Aorta (tissue), 5 donors: Measurements from ENCODE around the gene PLK3. TPM values are rescaled to one million over a fixed set of nuclear protein-coding genes. Genes with fewer than 3 reads are reported as not detected.
A peak's percentile ranks its signal among the peaks of the same experiment; 100 is the strongest.
"Not testable (repeated sequence)": the region's sequence is repeated elsewhere in the genome, so short reads cannot be mapped to it uniquely, and the experiment has no call there.

Experiments used
- ATAC-seq: fragments of 200-7000 bp; cut with Tn5 transposase; one replicate; pipeline ENCODE4 v1.9.1; 2022; ENCODE audit warnings: moderate library complexity; ENCODE audit not compliant: low FRiP score
- DNase-seq, 2 donors: peaks; one replicate each; pipeline ENCODE4 v3.0.0-alpha.2; 2020
- H3K27ac ChIP-seq, 2 donors: one replicate each; pipeline ENCODE4 v1.5.1; 2013; ENCODE audit warnings: low read length in 2 of 2, mild to moderate bottlenecking in 2 of 2, moderate library complexity in 2 of 2, control low read depth in 1 of 2, inconsistent platforms in 1 of 2, low read depth in 1 of 2
- H3K27me3 ChIP-seq, 2 donors: one replicate each; pipeline ENCODE4 v1.6.1; 2013; ENCODE audit warnings: control low read depth in 1 of 2, low read length in 1 of 2, mild to moderate bottlenecking in 1 of 2, moderate library complexity in 1 of 2; ENCODE audit not compliant: insufficient read depth in 2 of 2, control insufficient read depth in 1 of 2
- H3K36me3 ChIP-seq, 2 donors: one replicate each; pipeline ENCODE4 v1.6.1; 2013; ENCODE audit warnings: control low read depth in 1 of 2, low read length in 1 of 2, mild to moderate bottlenecking in 1 of 2; ENCODE audit not compliant: insufficient read depth in 2 of 2, control insufficient read depth in 1 of 2
- H3K4me1 ChIP-seq, 2 donors: one replicate each; pipeline ENCODE4 v1.6.1; 2013; ENCODE audit warnings: low read length in 2 of 2, control low read depth in 1 of 2, mild to moderate bottlenecking in 1 of 2, moderate library complexity in 1 of 2; ENCODE audit not compliant: insufficient read depth in 2 of 2, control insufficient read depth in 1 of 2
- H3K4me3 ChIP-seq, 2 donors: one replicate each; pipeline ENCODE4 v1.5.1; 2013; ENCODE audit warnings: low read length in 2 of 2, control low read depth in 1 of 2, mild to moderate bottlenecking in 1 of 2
- H3K9me3 ChIP-seq: one replicate; pipeline ENCODE4 v1.6.1; 2013; ENCODE audit warnings: mild to moderate bottlenecking, low read length; ENCODE audit not compliant: control insufficient read depth
- WGBS, 2 donors: extraction: QIAGEN DNeasy Blood & Tissue Kit; methylation state at CpG; one replicate each; pipeline ENCODE4 v1.1.7; 2013; 5-methylcytosine and 5-hydroxymethylcytosine counted together
- intact Hi-C, 2 donors: fragments of 100-400 bp; cut with DNase I; formaldehyde crosslinking; loops; one replicate each; pipeline versions ENCODE4 v1.14.2 to v1.15.0; 2022
- polyA plus RNA-seq, 2 donors: library from polyadenylated mRNA; stranded (reverse); fragments of 200-250 nt; gene quantifications; one replicate each; pipeline ENCODE4 v1.2.3, GENCODE V29; 2013
- total RNA-seq, 2 donors: library from RNA; stranded (reverse); fragmentation: NEBNext Ultra II Directional; extraction: Animal tissue kit (Norgen Biotek cat#: 25700); gene quantifications; one replicate each; pipeline ENCODE4 v1.2.1, GENCODE V29; 2021
- donor health status: healthy with polysubstance abuse.
- donor health status: Bipolar disorder and iron deficiency.
- donor health status: DM: no; HTN: no; CAD: no.
- donor health status: DM: no; HTN: no; CAD: no.
- donor health status: DM: yes; HTN: yes; CAD: no.

Gene PLK3
- total and polyA plus RNA-seq, 4 donors, result 16.2 to 84.3 (median 51.0) TPM

DNA sequence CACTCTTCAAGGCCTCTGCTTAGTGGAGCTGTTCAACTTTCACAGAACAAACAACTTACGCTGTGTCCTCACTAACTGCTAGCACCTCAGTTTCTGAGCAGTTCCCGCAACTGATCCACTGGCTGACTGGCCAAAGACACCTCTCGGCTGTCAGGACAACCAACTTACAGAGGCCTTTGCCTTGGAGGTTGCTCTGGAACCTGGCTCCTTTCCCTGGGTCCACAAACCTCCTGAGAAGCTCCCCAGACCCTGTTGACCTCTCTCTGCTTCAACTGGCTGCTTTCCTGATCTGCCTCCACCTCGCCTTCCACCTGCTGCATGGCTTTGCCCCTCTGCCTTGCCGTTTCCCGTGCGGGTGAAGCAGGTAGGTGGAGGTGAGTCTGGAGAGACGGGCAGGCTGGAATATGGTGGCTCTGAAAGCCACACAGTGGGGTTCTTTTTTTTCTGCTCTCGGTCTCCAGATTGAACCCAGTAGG, 21.1 kb downstream of the PLK3 start:
- DNase-seq (peak; percentile 45 to 69), ATAC-seq (no peak)
- no peaks in the 10 kb centered on the region for H3K36me3 ChIP-seq
- H3K9me3 ChIP-seq, result no peaks in the 10 kb centered on the region
- 87 to 91% methylated on average over 9 of the region's 9 CpGs for WGBS, 2 donors
- H3K4me1 ChIP-seq, result no peaks in the 10 kb centered on the region
- H3K4me3 ChIP-seq, result no peak overlapping the region
- H3K27me3 ChIP-seq, result no peaks in the 10 kb centered on the region
- peak overlapping the region in 1 of 2 donors; percentile 1 for H3K27ac ChIP-seq
- intact Hi-C loops, result no loop called here

DNA sequence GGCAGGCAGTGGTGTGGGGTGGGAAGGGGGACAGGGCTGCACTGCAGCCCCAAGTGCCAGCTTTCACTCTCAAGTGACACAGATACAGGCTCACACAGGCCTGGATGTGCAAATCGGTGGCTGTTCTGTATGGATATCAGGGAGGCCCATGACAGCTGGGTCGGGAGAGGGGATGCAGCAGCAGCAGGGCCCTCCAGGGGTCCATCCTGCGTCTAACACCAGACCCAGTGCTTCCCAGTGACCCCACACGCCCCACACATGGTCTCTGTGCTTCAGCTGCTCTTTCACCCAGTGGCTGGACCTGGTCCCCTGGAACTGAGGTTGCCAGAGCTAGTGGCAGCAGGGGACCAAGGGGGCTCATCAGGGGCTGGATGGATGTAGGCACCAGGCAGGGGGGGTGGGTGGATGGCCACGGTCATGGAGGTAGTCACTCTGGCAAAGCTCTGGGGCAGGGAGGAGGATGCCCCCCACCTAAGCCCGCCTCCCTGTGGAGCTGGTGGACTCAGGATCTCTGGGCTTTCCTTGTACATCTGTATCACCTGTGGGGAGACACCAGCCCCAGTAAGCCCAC, 22.0 kb downstream of the PLK3 start:
- Histone ChIP-seq H3K36me3 (no peaks in the 10 kb centered on the region), H3K4me1 (no peaks in the 10 kb centered on the region), H3K4me3 (no peak overlapping the region), H3K9me3 (no peaks in the 10 kb centered on the region), H3K27ac (no peak overlapping the region), H3K27me3 (no peaks in the 10 kb centered on the region)
- 87 to 95% methylated on average over 6 of the region's 6 CpGs for WGBS, 2 donors
- DNase-seq (peak; percentile 46 to 73), ATAC-seq (no peak)
- intact Hi-C loops, result no loop called here

DNA sequence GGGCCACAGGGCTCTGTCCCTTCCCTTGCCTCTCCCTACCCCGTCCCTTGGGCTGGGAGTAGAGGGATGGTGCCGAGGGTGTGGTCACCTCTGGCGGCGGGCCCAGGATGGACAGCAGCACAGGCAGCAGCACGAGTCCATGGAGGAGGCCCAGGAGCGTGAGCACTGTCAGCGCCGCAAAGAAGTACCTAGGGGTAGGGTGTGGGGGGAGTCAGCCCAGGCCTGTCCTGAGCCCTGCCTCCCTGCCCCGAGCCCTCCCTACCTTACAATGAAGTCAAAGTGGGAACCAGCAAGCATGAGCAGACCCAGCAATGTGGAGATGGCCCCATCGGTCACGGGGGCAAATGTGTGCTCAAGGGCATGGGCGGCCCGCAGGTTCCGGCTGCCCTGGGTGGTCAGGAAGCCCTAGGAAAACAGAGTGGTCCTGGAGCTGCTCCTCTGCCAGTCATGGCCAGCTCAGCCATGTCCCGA, 22.8 kb downstream of the PLK3 start:
- H3K4me3 ChIP-seq, result no peak overlapping the region
- H3K4me1 ChIP-seq, result no peaks in the 10 kb centered on the region
- intact Hi-C loops, result no loop called here
- DNase-seq (peak in 1 of 2 donors; percentile 72), ATAC-seq (no peak)
- WGBS, 2 donors, result 88 to 94% methylated on average over 14 to 15 of the region's 15 CpGs
- H3K27me3 ChIP-seq, result no peaks in the 10 kb centered on the region
- no peak overlapping the region for H3K27ac ChIP-seq
- no peaks in the 10 kb centered on the region for H3K9me3 ChIP-seq
- H3K36me3 ChIP-seq, result no peaks in the 10 kb centered on the region

DNA sequence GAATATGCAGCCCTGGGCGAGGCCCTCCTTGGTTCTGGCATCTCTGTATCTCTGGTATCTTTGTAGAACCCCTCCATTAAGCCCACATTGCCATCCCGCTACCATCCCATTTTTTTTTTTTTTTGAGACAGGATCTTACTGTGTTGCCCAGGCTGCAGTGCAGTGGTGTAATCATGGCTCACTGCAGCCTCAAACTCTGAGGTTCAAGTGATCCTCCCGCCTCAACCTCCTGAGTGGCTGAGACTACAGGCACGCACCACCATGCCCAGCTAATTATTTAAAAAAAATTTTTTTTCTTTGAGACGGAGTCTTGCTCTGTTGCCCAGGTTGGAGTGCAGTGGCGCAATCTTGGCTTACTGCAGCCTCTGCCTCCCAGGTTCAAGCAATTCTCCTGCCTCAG, 24.2 kb downstream of the PLK3 start:
- H3K27me3 ChIP-seq, H3K4me1 ChIP-seq, H3K36me3 ChIP-seq, intact Hi-C loops, H3K27ac ChIP-seq, ATAC-seq, H3K9me3 ChIP-seq, H3K4me3 ChIP-seq: not testable (repeated sequence)
- WGBS, 2 donors, result 95% methylated on average over 6 of the region's 6 CpGs
- DNase-seq, result peak in 1 of 2 donors; percentile 55

DNA sequence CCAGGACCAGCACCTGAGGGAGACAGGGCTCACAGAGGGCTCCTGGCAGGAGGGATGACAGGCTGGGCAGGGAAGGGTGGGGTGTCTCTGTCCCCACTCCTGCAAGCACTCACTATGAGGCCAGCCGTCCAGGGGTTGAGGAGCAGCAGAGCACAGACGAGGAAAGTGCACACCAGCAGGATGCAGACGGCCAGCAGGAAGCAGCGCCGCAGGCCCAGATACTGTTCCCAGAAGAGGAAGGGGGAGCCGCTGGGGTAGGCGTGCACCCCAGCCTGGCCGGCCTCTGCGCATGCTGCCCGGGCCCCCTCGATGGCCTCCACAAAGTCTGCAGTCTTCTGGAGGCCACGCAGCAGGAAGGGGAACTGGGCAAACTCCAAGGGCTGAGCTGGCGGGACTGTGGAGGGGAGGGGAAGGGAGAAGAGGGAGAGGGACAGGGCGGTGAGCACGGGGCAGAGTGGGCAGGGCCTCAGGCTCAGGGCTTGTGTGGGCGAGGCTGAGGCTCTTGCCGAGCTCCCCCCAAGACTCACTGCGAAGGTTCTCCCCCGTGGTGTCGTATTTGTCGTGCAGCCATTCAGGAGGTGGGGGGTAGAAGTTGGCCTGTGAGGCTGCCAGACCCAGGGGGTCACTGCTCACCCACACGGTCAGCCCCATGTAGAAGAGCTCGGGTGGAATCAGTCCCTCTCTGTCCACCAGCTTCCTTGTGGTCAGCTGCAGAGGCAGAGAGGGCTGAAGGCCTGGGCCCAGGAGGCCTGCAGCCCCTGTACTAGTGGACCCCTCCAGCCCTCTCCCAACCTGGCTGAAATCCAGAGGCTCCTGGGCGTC, 26.4 kb downstream of the PLK3 start:
- Histone ChIP-seq H3K4me1 (no peaks in the 10 kb centered on the region), H3K36me3 (no peaks in the 10 kb centered on the region), H3K27me3 (no peaks in the 10 kb centered on the region), H3K4me3 (no peak overlapping the region), H3K9me3 (no peaks in the 10 kb centered on the region), H3K27ac (no peak overlapping the region)
- WGBS, 2 donors, result 76 to 85% methylated on average over 24 of the region's 24 CpGs
- peak; percentile 83 for ATAC-seq
- intact Hi-C loops, result no loop called here
- DNase-seq, result peak; percentile 86 to 92

DNA sequence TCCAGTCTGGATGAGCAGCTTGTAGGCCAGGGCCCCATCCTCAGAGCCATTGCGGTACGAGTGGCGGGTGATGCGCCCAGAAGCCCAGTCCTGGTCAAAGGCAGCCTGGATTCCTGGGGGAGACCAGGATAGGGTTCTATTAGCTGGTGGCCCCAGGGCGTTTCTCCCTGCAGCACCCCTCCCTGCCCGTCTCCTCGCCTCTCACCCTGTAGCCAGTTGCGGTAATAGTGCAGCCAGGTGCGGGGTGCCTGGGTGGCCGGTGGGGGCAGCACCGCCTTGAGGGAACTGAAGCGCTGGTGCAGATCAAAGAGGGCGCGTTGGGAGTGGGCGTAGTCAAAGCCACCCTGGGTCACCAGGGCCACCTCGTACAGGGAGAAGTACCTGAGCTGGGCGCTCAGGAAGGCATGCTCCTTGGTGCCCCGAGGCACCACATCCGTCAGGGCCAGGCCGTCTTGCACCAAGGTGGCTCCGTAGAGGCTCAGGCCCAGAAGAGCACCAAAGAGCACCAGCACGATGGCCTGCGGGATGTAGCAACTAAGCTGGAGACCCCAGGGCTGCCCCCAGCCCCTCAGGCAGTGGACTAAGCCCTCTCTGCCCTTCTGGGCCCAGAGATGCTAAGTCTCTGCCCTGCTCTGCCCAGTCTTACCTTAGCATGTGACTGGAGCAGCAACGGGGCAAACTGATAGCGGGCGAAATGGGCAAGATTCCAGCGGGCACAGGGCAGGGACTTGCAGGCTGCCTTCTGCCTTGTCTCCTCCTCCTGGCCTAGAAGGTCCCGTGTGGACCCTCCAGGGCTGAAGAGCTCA, 27.2 kb downstream of the PLK3 start:
- peak in 1 of 2 donors; percentile 73 for DNase-seq
- H3K9me3 ChIP-seq, result no peaks in the 10 kb centered on the region
- H3K36me3 ChIP-seq, result no peaks in the 10 kb centered on the region
- H3K27ac ChIP-seq, result no peak overlapping the region
- no peak for ATAC-seq
- no peaks in the 10 kb centered on the region for H3K27me3 ChIP-seq
- H3K4me3 ChIP-seq, result no peak overlapping the region
- intact Hi-C loops, result no loop called here
- WGBS, 2 donors, result 88 to 91% methylated on average over 28 of the region's 28 CpGs
- no peaks in the 10 kb centered on the region for H3K4me1 ChIP-seq

DNA sequence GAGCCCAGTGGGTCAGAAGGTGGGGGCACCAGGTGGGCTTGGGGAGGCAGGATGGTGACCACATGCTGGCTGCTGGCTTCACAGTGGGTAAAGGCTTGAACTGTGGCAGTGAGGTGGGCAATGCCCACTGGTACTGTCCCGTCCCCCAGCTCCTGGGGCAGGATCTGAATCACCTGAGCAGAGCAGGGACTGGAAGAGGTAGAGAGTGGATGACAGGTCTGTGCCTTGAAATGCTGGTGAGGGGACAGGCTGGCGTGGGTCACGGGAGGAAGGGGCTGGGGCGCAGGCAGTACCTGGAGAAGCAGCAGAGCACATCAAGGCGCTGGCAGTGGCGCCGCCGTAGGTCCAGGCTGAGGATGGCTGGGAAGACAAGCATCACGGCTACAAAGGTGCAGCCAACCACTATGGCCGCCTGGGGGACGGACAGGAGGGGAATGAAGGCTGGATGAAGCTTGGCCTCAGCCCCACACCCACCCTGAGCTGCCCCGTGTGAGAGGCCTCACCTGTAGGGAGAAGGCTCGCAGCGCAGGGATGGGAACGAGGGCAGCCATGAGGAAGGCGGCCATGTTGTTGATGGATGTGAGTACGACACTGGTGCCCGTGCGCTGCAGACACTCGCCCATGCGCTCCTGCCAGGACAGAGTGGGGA, 27.9 kb downstream of the PLK3 start:
- Histone ChIP-seq H3K4me1 (no peaks in the 10 kb centered on the region), H3K4me3 (no peak overlapping the region), H3K27ac (no peak overlapping the region), H3K9me3 (no peaks in the 10 kb centered on the region), H3K36me3 (no peaks in the 10 kb centered on the region), H3K27me3 (no peaks in the 10 kb centered on the region)
- DNase-seq (peak in 1 of 2 donors; percentile 75), ATAC-seq (no peak)
- 93 to 94% methylated on average over 21 of the region's 21 CpGs for WGBS, 2 donors
- intact Hi-C loops, result no loop called here

DNA sequence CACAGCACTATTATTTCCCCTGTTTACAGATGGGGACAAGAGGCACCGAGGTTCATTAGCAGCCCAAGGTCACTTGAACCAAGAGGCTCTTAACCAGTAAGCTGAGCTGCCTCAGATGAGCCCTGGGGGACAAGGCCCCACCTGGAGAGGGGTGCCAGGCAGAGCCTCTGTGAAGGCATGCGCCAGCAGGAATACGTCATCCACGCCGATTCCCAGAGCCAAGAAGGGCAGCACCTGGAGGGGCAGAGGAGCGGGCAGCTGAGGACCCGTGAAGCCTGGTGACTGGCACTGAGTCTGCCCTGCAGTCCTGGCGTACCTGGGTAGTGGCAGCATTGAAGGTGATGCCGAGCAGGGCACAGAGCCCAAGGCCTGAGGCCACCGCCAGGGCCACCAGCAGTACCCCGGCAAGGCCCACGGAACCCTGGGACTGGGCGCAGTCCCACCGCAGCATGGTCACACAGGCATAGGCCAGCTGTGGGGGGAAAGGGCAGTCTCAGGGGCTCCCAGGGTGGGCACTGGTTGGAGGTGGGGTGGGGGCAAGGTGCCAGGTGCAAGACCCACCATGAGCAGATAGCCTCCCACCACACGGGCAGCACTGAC, 28.8 kb downstream of the PLK3 start:
- no peak for ATAC-seq
- H3K9me3 ChIP-seq, result no peaks in the 10 kb centered on the region
- no peaks in the 10 kb centered on the region for H3K36me3 ChIP-seq
- no peaks in the 10 kb centered on the region for H3K4me1 ChIP-seq
- H3K4me3 ChIP-seq, result no peak overlapping the region
- intact Hi-C loops, result no loop called here
- WGBS, 2 donors, result 95% methylated on average over 15 of the region's 15 CpGs
- H3K27ac ChIP-seq, result no peak overlapping the region
- DNase-seq, result peak in 1 of 2 donors; percentile 68
- H3K27me3 ChIP-seq, result no peaks in the 10 kb centered on the region
